HUES64 (cell line): ENCODE data around the gene BAX.
A peak's percentile ranks its signal among the peaks of the same experiment; 100 is the strongest.

Experiments
- H3K27ac ChIP-seq: 2 replicates; pipeline ENCODE4 v1.7.0; 2013; ENCODE audit warnings: low read depth, low read length, inconsistent platforms
- H3K27me3 ChIP-seq: 2 replicates; pipeline ENCODE4 v1.6.1; 2013; ENCODE audit warnings: mild to moderate bottlenecking, low read length; ENCODE audit not compliant: insufficient read depth
- H3K36me3 ChIP-seq: 2 replicates; pipeline ENCODE4 v1.6.1; 2013; ENCODE audit warnings: mild to moderate bottlenecking, low read length; ENCODE audit not compliant: insufficient read depth
- H3K4me1 ChIP-seq: 2 replicates; pipeline ENCODE4 v1.6.1; 2013; ENCODE audit warnings: mild to moderate bottlenecking, low read length, moderate library complexity; ENCODE audit not compliant: insufficient read depth
- H3K4me3 ChIP-seq: 2 replicates; pipeline ENCODE4 v1.5.1; 2013; ENCODE audit warnings: mild to moderate bottlenecking, low read length, moderate library complexity
- H3K9ac ChIP-seq: 2 replicates; pipeline ENCODE4 v1.6.1; 2013; ENCODE audit warnings: mild to moderate bottlenecking, low read depth, low read length
- H3K9me3 ChIP-seq: 2 replicates; pipeline ENCODE4 v1.6.1; 2013; ENCODE audit warnings: low read depth, low read length; ENCODE audit not compliant: insufficient read depth
- WGBS: fragments of 150-250, 120-280 bp; methylation state at CpG from one replicate; pipeline ENCODE4 v1.1.7; 2013; ENCODE audit warnings: missing lambda C conversion rate; 5-methylcytosine and 5-hydroxymethylcytosine counted together

BAX gene

GRCh38 chr19:48991011-48991609, 36.4 kb downstream of the BAX start:
- Histone ChIP-seq H3K9ac (no peak overlapping the region), H3K27me3 (no peaks in the 10 kb centered on the region), H3K4me1 (no peaks in the 10 kb centered on the region; the same call in 1 of the 2 replicates), H3K27ac (no peak overlapping the region), H3K4me3 (no peak overlapping the region), H3K9me3 (no peaks in the 10 kb centered on the region), H3K36me3 (peaks cover 31% of the 10 kb centered on the region)
- 95% methylated on average over 22 of the region's 22 CpGs for whole genome bisulfite sequencing

GRCh38 chr19:48991873-48992580, 37.4 kb downstream of the BAX start:
- Histone ChIP-seq H3K27ac (peak overlapping the region; percentile 4; the same call in 1 of the 2 replicates), H3K27me3 (no peaks in the 10 kb centered on the region), H3K9ac (peak overlapping the region; percentile 73), H3K4me3 (peak overlapping the region; percentile 80), H3K4me1 (no peaks in the 10 kb centered on the region; the same call in 1 of the 2 replicates), H3K9me3 (no peaks in the 10 kb centered on the region), H3K36me3 (peaks cover 24% of the 10 kb centered on the region)
- 45% methylated on average over 8 of the region's 8 CpGs for WGBS

- Histone ChIP-seq H3K27ac (peak overlapping the region; percentile 59; the same call in 1 of the 2 replicates), H3K4me3 (peak overlapping the region; percentile 80)
Observed at GRCh38 chr19:48992581-48993174, 38.0 kb downstream of the BAX start.

GRCh38 chr19:48993175-48994034, 38.7 kb downstream of the BAX start, which contains the start of the genes GYS1 and RUVBL2:
Gene GYS1 (minus strand): TSS chr19:48993309. CDS start chr19:48993112, 197 bp downstream.
Gene RUVBL2 (plus strand): TSS chr19:48993887. CDS start chr19:48993912, 25 bp downstream.
- H3K36me3 ChIP-seq, result peaks cover 15% of the 10 kb centered on the region
- WGBS, result under 1% methylated on average over 56 of the region's 56 CpGs
- no peaks in the 10 kb centered on the region; the same call in 1 of the 2 replicates for H3K4me1 ChIP-seq
- peak within 1 kb of the TSS; percentile 80 for H3K4me3 ChIP-seq
- H3K9me3 ChIP-seq, result no peaks in the 10 kb centered on the region
- H3K27ac ChIP-seq, result peak within 1 kb of the TSS; percentile 84
- no peaks in the 10 kb centered on the region for H3K27me3 ChIP-seq
- peak within 1 kb of the TSS; percentile 73 for H3K9ac ChIP-seq

More at GRCh38 chr19:48992581-48993174, 38.0 kb downstream of the BAX start:
- Histone ChIP-seq H3K36me3 (peaks cover 20% of the 10 kb centered on the region), H3K9ac (peak overlapping the region; percentile 73), H3K4me1 (no peaks in the 10 kb centered on the region; the same call in 1 of the 2 replicates), H3K9me3 (no peaks in the 10 kb centered on the region), H3K27me3 (no peaks in the 10 kb centered on the region)
- WGBS, result 1% methylated on average over 20 of the region's 20 CpGs

GRCh38 chr19:48994035-48994386, 39.3 kb downstream of the BAX start:
- Histone ChIP-seq H3K4me1 (no peaks in the 10 kb centered on the region; the same call in 1 of the 2 replicates), H3K27ac (no peak overlapping the region), H3K27me3 (no peaks in the 10 kb centered on the region), H3K9me3 (no peaks in the 10 kb centered on the region), H3K4me3 (peak overlapping the region; percentile 80), H3K9ac (peak overlapping the region; percentile 72), H3K36me3 (peaks cover 11% of the 10 kb centered on the region; the same call in 1 of the 2 replicates)
- 2% methylated on average over 13 of the region's 13 CpGs for WGBS

GRCh38 chr19:48997972-48998371, 43.3 kb downstream of the BAX start:
- peaks cover 14% of the 10 kb centered on the region for H3K36me3 ChIP-seq
- H3K9ac ChIP-seq, result no peak overlapping the region
- H3K27me3 ChIP-seq, result no peaks in the 10 kb centered on the region
- 83% methylated on average over 5 of the region's 5 CpGs for WGBS
- H3K4me1 ChIP-seq, result no peaks in the 10 kb centered on the region; the same call in 1 of the 2 replicates
- H3K9me3 ChIP-seq, result no peaks in the 10 kb centered on the region
- no peak overlapping the region for H3K27ac ChIP-seq
- no peak overlapping the region for H3K4me3 ChIP-seq

- H3K9me3 ChIP-seq, result no peaks in the 10 kb centered on the region
- H3K4me1 ChIP-seq, result no peaks in the 10 kb centered on the region
- H3K27ac ChIP-seq, result peak overlapping the region; percentile 4; the same call in 1 of the 2 replicates
- no peaks in the 10 kb centered on the region for H3K27me3 ChIP-seq
- H3K36me3 ChIP-seq, result peaks cover 32% of the 10 kb centered on the region
- H3K4me3 ChIP-seq, result no peak overlapping the region
- 49% methylated on average over 15 of the region's 16 CpGs for whole genome bisulfite sequencing
- no peak overlapping the region for H3K9ac ChIP-seq
Observed at GRCh38 chr19:48999481-49000325, 45.0 kb downstream of the BAX start.

GRCh38 chr19:49004133-49004532, 49.5 kb downstream of the BAX start:
- no peaks in the 10 kb centered on the region for H3K4me1 ChIP-seq

GRCh38 chr19:49004964-49005614, 50.4 kb downstream of the BAX start:
- WGBS, result 94% methylated on average over 7 of the region's 7 CpGs
- Histone ChIP-seq H3K36me3 (peaks cover 70% of the 10 kb centered on the region), H3K9ac (no peak overlapping the region), H3K9me3 (no peaks in the 10 kb centered on the region), H3K4me3 (no peak overlapping the region), H3K27ac (no peak overlapping the region), H3K27me3 (no peaks in the 10 kb centered on the region), H3K4me1 (no peaks in the 10 kb centered on the region)

More at GRCh38 chr19:49004133-49004532, 49.5 kb downstream of the BAX start:
- Histone ChIP-seq H3K36me3 (peaks cover 61% of the 10 kb centered on the region), H3K9ac (no peak overlapping the region), H3K27me3 (no peaks in the 10 kb centered on the region), H3K9me3 (no peaks in the 10 kb centered on the region), H3K4me3 (no peak overlapping the region), H3K27ac (no peak overlapping the region)
- WGBS, result 96% methylated on average over 15 of the region's 15 CpGs
